Measurements from ENCODE around the gene NUBPL.

- TF ChIP-seq POLR2A (IDR thresholded peaks at IDR 0.05): no peak
- TF ChIP-seq, protein P1, sequence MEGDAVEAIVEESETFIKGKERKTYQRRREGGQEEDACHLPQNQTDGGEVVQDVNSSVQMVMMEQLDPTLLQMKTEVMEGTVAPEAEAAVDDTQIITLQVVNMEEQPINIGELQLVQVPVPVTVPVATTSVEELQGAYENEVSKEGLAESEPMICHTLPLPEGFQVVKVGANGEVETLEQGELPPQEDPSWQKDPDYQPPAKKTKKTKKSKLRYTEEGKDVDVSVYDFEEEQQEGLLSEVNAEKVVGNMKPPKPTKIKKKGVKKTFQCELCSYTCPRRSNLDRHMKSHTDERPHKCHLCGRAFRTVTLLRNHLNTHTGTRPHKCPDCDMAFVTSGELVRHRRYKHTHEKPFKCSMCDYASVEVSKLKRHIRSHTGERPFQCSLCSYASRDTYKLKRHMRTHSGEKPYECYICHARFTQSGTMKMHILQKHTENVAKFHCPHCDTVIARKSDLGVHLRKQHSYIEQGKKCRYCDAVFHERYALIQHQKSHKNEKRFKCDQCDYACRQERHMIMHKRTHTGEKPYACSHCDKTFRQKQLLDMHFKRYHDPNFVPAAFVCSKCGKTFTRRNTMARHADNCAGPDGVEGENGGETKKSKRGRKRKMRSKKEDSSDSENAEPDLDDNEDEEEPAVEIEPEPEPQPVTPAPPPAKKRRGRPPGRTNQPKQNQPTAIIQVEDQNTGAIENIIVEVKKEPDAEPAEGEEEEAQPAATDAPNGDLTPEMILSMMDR (IDR thresholded peaks at IDR 0.05): no peak
Observed at GRCh38 chr14:31864937-31865855, 304.0 kb downstream of the NUBPL start.
